GM23248 (cell line): ENCODE data around the gene SCAMP2.

Experiments
- EZH2 ChIP-seq: fragments of 200-600 bp; sonication (generic); IDR thresholded peaks from 2 replicates; pipeline ENCODE4 v1.6.1; 2018; ENCODE audit warnings: antibody characterized with exemption, mild to moderate bottlenecking; ENCODE audit not compliant: insufficient read depth, poor library complexity, severe bottlenecking
- EZH2phosphoT487 ChIP-seq: fragments of 200-600 bp; sonication (generic); IDR thresholded peaks from 2 replicates; pipeline ENCODE4 v1.6.1; 2018; ENCODE audit warnings: antibody characterized with exemption, moderate library complexity, mild to moderate bottlenecking, low read depth; ENCODE audit not compliant: insufficient read depth

DNA sequence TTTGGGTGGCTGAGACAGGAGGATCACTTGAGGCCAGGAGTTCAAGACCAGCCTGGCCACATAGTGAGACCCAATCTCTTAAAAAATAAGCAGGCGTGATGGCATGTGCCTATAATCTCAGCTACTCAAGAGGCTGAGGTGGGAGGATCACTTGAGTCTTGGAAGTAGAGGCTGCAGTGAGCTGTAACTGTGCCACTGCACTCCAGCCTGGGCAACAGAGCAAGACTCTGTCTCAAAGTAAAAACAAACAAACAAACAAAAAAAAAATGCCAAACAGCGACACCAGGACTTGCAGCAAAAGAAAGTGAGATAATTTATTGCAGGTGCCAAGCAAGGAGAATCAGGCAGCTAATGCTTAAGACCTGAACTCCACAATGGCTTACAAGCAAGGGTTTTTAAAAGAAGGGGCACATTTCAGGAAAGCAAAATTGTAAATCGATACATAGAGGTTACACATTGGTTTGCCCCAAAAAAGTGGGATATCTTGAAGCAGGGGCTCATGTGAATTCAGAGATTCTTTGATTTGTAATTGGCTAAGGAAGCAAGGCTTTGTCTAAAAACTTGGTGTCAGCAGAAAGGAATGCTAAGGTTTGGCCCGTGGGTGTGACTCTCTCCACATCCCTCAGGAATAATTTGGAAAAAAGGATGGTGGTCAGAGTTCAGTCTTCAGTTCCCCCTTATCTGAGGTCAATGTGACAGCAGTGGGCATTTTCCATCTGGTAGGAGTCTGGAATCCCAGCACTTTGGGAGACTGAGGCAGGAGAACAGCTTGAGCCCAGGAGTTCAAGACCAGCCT is 11.5 kb upstream of the SCAMP2 start:
- TF ChIP-seq EZH2, result no peak
- TF ChIP-seq EZH2phosphoT487, result no peak
